Germinal center (tissue), 1 donor: Measurements from ENCODE around the gene AACS.
"Not testable (repeated sequence)": the region's sequence is repeated elsewhere in the genome, so short reads cannot be mapped to it uniquely, and the experiment has no call there.

Source experiments
- DNase-seq: peaks from one replicate; pipeline ENCODE4 v3.0.0; 2012; ENCODE audit warnings: mixed read lengths, low spot score

AACS gene

GRCh38 chr12:125125271-125125670 lies 60.0 kb downstream of the AACS start:
- no peak for DNase-seq

GRCh38 chr12:125128439-125129178 lies 63.4 kb downstream of the AACS start:
- no peak for DNase-seq

- no peak for DNase-seq
Observed at GRCh38 chr12:125129179-125129571, 63.9 kb downstream of the AACS start.

GRCh38 chr12:125129591-125130255 lies 64.5 kb downstream of the AACS start:
- DNase-seq, result no peak

- DNase-seq, result no peak
Observed at GRCh38 chr12:125131958-125132357, 66.7 kb downstream of the AACS start.

GRCh38 chr12:125132698-125133400 lies 67.6 kb downstream of the AACS start:
- DNase-seq, result no peak

- DNase-seq, result no peak
Observed at GRCh38 chr12:125133616-125134015, 68.4 kb downstream of the AACS start.

- DNase-seq, result no peak
Observed at GRCh38 chr12:125134576-125134975, 69.3 kb downstream of the AACS start.

- no peak for DNase-seq
Observed at GRCh38 chr12:125135906-125136305, 70.7 kb downstream of the AACS start.

- DNase-seq, result no peak
Observed at GRCh38 chr12:125136702-125137101, 71.5 kb downstream of the AACS start.

- no peak for DNase-seq
Observed at GRCh38 chr12:125137766-125138344, 72.6 kb downstream of the AACS start.

- DNase-seq, result no peak
Observed at GRCh38 chr12:125140279-125141209, 75.3 kb downstream of the AACS start.

- DNase-seq, result not testable (repeated sequence)
Observed at GRCh38 chr12:125141210-125141573, 76.0 kb downstream of the AACS start.

- no peak for DNase-seq
Observed at GRCh38 chr12:125142601-125143000, 77.4 kb downstream of the AACS start.

GRCh38 chr12:125143491-125143890 lies 78.3 kb downstream of the AACS start:
- DNase-seq, result no peak

GRCh38 chr12:125145196-125145595 lies 80.0 kb downstream of the AACS start:
- no peak for DNase-seq

GRCh38 chr12:125148316-125148715 lies 83.1 kb downstream of the AACS start:
- DNase-seq, result no peak

- DNase-seq, result peak; percentile 86
Observed at GRCh38 chr12:125149160-125150108, 84.2 kb downstream of the AACS start.

GRCh38 chr12:125151284-125151683 lies 86.0 kb downstream of the AACS start:
- DNase-seq, result no peak

- DNase-seq, result no peak
Observed at GRCh38 chr12:125152463-125152862, 87.2 kb downstream of the AACS start.
